Measurements from ENCODE around the gene LYAR. TPM values are rescaled to one million over a fixed set of nuclear protein-coding genes. Genes with fewer than 3 reads are reported as not detected.
"Not testable (repeated sequence)": the region's sequence is repeated elsewhere in the genome, so short reads cannot be mapped to it uniquely, and the experiment has no call there.

LYAR gene
- total RNA-seq, 4 donors from 2014 or later = 3.7 to 10.3 (median 5.6) TPM

- intact Hi-C loops (cut with DNase I; ENCODE audit: low total_unique reads) = no loop called here
Measured at GRCh38 chr4:4248885-4249203, 41.1 kb downstream of the LYAR start.

GRCh38 chr4:4248029-4248884 is 41.7 kb downstream of the LYAR start, which contains the start of gene TMEM128:
Gene TMEM128 (minus strand): TSS chr4:4248223. CDS start chr4:4248202, 21 bp downstream.
- intact Hi-C loops (cut with DNase I; ENCODE audit: low total_unique reads) = no loop called here
- 1% methylated on average over 61 of the region's 62 CpGs; no CpG with 5 or more reads in 1 of the 2 donors for WGBS, 2 donors (ENCODE audit: low coverage in 1 of 2)

More at GRCh38 chr4:4248885-4249203, 41.1 kb downstream of the LYAR start:
- in situ Hi-C loops (cut with MboI; ENCODE audit: low pct_ligation_motif_present in 1 of 4, low pct_unique_long_range_greater_than_20kb in 1 of 4, low sequenced_read_pairs in 3 of 4) = no loop called here
- Histone ChIP-seq H3K36me3 (peaks cover 0 to 4% (median 0%) of the 10 kb centered on the region in 4 donors), H3K9me3 (no peaks in the 10 kb centered on the region), H3K4me1 (peaks cover 7 to 24% (median 19%) of the 10 kb centered on the region in 4 donors), H3K27ac (peak overlapping the region; percentile 90 to 94 (median 92)), H3K27me3 (no peaks in the 10 kb centered on the region), H3K4me3 (peak overlapping the region; percentile 59 to 85 (median 76))
- no peak for TF ChIP-seq CTCF (IDR thresholded peaks at IDR 0.05)
- TF ChIP-seq POLR2A (IDR thresholded peaks at IDR 0.05) = no peak
- no peak for TF ChIP-seq POLR2AphosphoS5 (IDR thresholded peaks at IDR 0.05)
- TF ChIP-seq EP300 (IDR thresholded peaks at IDR 0.05; ENCODE audit: low read depth) = no peak
- no peak for DNase-seq
- 0 to 22% methylated on average over 3 to 10 of the region's 10 CpGs for WGBS, 2 donors (ENCODE audit: low coverage in 1 of 2)

GRCh38 chr4:4247696-4248028 is 42.3 kb downstream of the LYAR start:
- 2 to 4% methylated on average over 8 to 12 of the region's 12 CpGs for WGBS, 2 donors (ENCODE audit: low coverage in 1 of 2)
- Histone ChIP-seq H3K4me1 (peaks cover 7 to 24% (median 19%) of the 10 kb centered on the region in 4 donors), H3K9me3 (no peaks in the 10 kb centered on the region), H3K4me3 (peak overlapping the region; percentile 59 to 85 (median 76)), H3K27me3 (no peaks in the 10 kb centered on the region), H3K27ac (peak overlapping the region; percentile 90 to 94 (median 92)), H3K36me3 (peaks cover 0 to 4% (median 0%) of the 10 kb centered on the region in 4 donors)
- TF ChIP-seq POLR2A (IDR thresholded peaks at IDR 0.05) (no peak), CTCF (IDR thresholded peaks at IDR 0.05) (no peak), POLR2AphosphoS5 (IDR thresholded peaks at IDR 0.05) (no peak), EP300 (IDR thresholded peaks at IDR 0.05; ENCODE audit: low read depth) (no peak)
- intact Hi-C loops (cut with DNase I; ENCODE audit: low total_unique reads) = no loop called here
- no peak for DNase-seq
- in situ Hi-C loops (cut with MboI; ENCODE audit: low pct_ligation_motif_present in 1 of 4, low pct_unique_long_range_greater_than_20kb in 1 of 4, low sequenced_read_pairs in 3 of 4) = no loop called here

More at GRCh38 chr4:4248029-4248884, 41.7 kb downstream of the LYAR start, which contains the start of gene TMEM128:
- TF ChIP-seq CTCF (IDR thresholded peaks at IDR 0.05) (peak in 4 of 5 experiments; percentile 12 to 53 (median 34)), POLR2AphosphoS5 (IDR thresholded peaks at IDR 0.05) (peak; percentile 83 to 92 (median 90)), POLR2A (IDR thresholded peaks at IDR 0.05) (peak; percentile 84), EP300 (IDR thresholded peaks at IDR 0.05; ENCODE audit: low read depth) (no peak)
- peak within 1 kb of the TSS; percentile 59 to 85 (median 76) for H3K4me3 ChIP-seq
- peak within 1 kb of the TSS; percentile 90 to 94 (median 92) for H3K27ac ChIP-seq
- H3K4me1 ChIP-seq = peaks cover 7 to 24% (median 19%) of the 10 kb centered on the region in 4 donors
- DNase-seq = peak; percentile 94
- H3K36me3 ChIP-seq = peaks cover 0 to 4% (median 0%) of the 10 kb centered on the region in 4 donors
- H3K9me3 ChIP-seq = no peaks in the 10 kb centered on the region
- in situ Hi-C loops (cut with MboI; ENCODE audit: low pct_ligation_motif_present in 1 of 4, low pct_unique_long_range_greater_than_20kb in 1 of 4, low sequenced_read_pairs in 3 of 4) = no loop called here
- no peaks in the 10 kb centered on the region for H3K27me3 ChIP-seq

- in situ Hi-C loops (cut with MboI; ENCODE audit: low pct_ligation_motif_present in 1 of 4, low pct_unique_long_range_greater_than_20kb in 1 of 4, low sequenced_read_pairs in 3 of 4) (no loop called here), intact Hi-C loops (cut with DNase I; ENCODE audit: low total_unique reads) (no loop called here)
- H3K36me3 ChIP-seq = peaks cover 0 to 13% (median 2%) of the 10 kb centered on the region in 4 donors
- no peak for TF ChIP-seq CTCF (IDR thresholded peaks at IDR 0.05)
- peak; percentile 44 for TF ChIP-seq POLR2A (IDR thresholded peaks at IDR 0.05)
- TF ChIP-seq POLR2AphosphoS5 (IDR thresholded peaks at IDR 0.05) = no peak
- no peak for TF ChIP-seq EP300 (IDR thresholded peaks at IDR 0.05; ENCODE audit: low read depth)
- H3K27me3 ChIP-seq = no peaks in the 10 kb centered on the region
- no peak overlapping the region for H3K27ac ChIP-seq
- peaks cover 7 to 24% (median 19%) of the 10 kb centered on the region in 4 donors for H3K4me1 ChIP-seq
- H3K4me3 ChIP-seq = no peak overlapping the region
- no peak for DNase-seq
- WGBS, 2 donors (ENCODE audit: low coverage in 1 of 2) = 71 to 88% methylated on average over 1 of the region's 1 CpG
- no peaks in the 10 kb centered on the region for H3K9me3 ChIP-seq
Measured at GRCh38 chr4:4245172-4245571, 44.8 kb downstream of the LYAR start.

- H3K9me3 ChIP-seq; H3K4me1 ChIP-seq; in situ Hi-C loops (cut with MboI; ENCODE audit: low pct_ligation_motif_present in 1 of 4, low pct_unique_long_range_greater_than_20kb in 1 of 4, low sequenced_read_pairs in 3 of 4); H3K27ac ChIP-seq; H3K4me3 ChIP-seq; DNase-seq; intact Hi-C loops (cut with DNase I; ENCODE audit: low total_unique reads); H3K27me3 ChIP-seq: not testable (repeated sequence)
- peaks cover 0 to 34% (median 13%) of the 10 kb centered on the region in 4 donors for H3K36me3 ChIP-seq
- WGBS, 2 donors (ENCODE audit: low coverage in 1 of 2) = 89 to 90% methylated on average over 3 of the region's 3 CpGs
Measured at GRCh38 chr4:4239551-4239950, 50.4 kb downstream of the LYAR start.

All from transverse colon (tissue), 4 donors.